Putamen (tissue), 1 donor: ENCODE data around the gene PTPRQ.

Experiments
- DNase-seq: peaks from one replicate; pipeline ENCODE4 v3.0.0-alpha.2; 2016; ENCODE audit warnings: low spot score

Gene PTPRQ

GRCh38 chr12:80565271-80565670, 121.2 kb downstream of the PTPRQ start:
- DNase-seq = no peak

- DNase-seq = no peak
Observed at GRCh38 chr12:80567401-80567800, 123.4 kb downstream of the PTPRQ start.

- no peak for DNase-seq
Observed at GRCh38 chr12:80576641-80577418, 132.8 kb downstream of the PTPRQ start.

GRCh38 chr12:80580254-80580653, 136.2 kb downstream of the PTPRQ start:
- no peak for DNase-seq

- no peak for DNase-seq
Observed at GRCh38 chr12:80581783-80582182, 137.7 kb downstream of the PTPRQ start.

- no peak for DNase-seq
Observed at GRCh38 chr12:80582431-80582830, 138.4 kb downstream of the PTPRQ start.

GRCh38 chr12:80589077-80589476, 145.0 kb downstream of the PTPRQ start:
- DNase-seq = no peak

- DNase-seq = no peak
Observed at GRCh38 chr12:80590085-80590484, 146.1 kb downstream of the PTPRQ start.

- no peak for DNase-seq
Observed at GRCh38 chr12:80593766-80594165, 149.7 kb downstream of the PTPRQ start.

GRCh38 chr12:80596509-80596908, 152.5 kb downstream of the PTPRQ start:
- no peak for DNase-seq

GRCh38 chr12:80598004-80598606, 154.1 kb downstream of the PTPRQ start:
- DNase-seq = no peak

- no peak for DNase-seq
Observed at GRCh38 chr12:80602455-80602854, 158.4 kb downstream of the PTPRQ start.

- DNase-seq = no peak
Observed at GRCh38 chr12:80607361-80608135, 163.5 kb downstream of the PTPRQ start.

- no peak for DNase-seq
Observed at GRCh38 chr12:80617733-80618132, 173.7 kb downstream of the PTPRQ start.

- DNase-seq = no peak
Observed at GRCh38 chr12:80620281-80620680, 176.2 kb downstream of the PTPRQ start.

GRCh38 chr12:80622271-80622670, 178.2 kb downstream of the PTPRQ start:
- no peak for DNase-seq

GRCh38 chr12:80625051-80625450, 181.0 kb downstream of the PTPRQ start:
- DNase-seq = no peak

GRCh38 chr12:80625901-80626300, 181.9 kb downstream of the PTPRQ start:
- DNase-seq = no peak

- no peak for DNase-seq
Observed at GRCh38 chr12:80627782-80628181, 183.7 kb downstream of the PTPRQ start.

- DNase-seq = no peak
Observed at GRCh38 chr12:80632835-80633234, 188.8 kb downstream of the PTPRQ start.

GRCh38 chr12:80634903-80635302, 190.9 kb downstream of the PTPRQ start:
- DNase-seq = no peak

- DNase-seq = no peak
Observed at GRCh38 chr12:80636832-80637231, 192.8 kb downstream of the PTPRQ start.

GRCh38 chr12:80641936-80642335, 197.9 kb downstream of the PTPRQ start:
- no peak for DNase-seq
